HG03565 (cell line): ENCODE measurements around the gene GSDMA.

Source experiments
- ATAC-seq: cut with Tn5 transposase; IDR thresholded peaks from one replicate; pipeline ENCODE4 v1.9.1; 2021; ENCODE audit warnings: mild to moderate bottlenecking, moderate library complexity; ENCODE audit not compliant: unreplicated experiment

Gene GSDMA

GRCh38 chr17:40020146-40020545 is 57.3 kb downstream of the GSDMA start:
- ATAC-seq: no peak

- ATAC-seq: no peak
These were observed 58.7 kb downstream of the GSDMA start for GRCh38 chr17:40021451-40021971.

DNA sequence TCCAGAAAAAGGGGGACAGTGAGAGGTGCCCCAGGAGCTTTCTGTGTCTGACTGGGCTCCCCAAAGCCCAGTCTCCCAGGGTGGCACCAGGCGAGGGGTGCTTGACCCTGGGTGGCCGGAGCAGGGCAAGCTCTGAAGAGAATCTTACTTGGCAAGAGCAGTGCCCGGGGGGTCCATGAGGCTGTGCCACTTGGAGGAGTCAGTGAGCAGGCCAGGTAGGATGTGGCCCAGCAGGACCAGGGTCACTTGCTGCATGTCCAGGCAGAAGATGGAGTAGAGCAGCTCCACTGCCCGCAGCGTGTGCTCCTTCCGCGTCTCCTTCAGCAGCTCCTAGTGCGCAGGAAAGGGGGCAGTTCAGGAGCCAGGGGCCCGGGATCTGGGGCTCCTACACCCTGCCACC is 59.7 kb downstream of the GSDMA start:
- ATAC-seq: no peak

DNA sequence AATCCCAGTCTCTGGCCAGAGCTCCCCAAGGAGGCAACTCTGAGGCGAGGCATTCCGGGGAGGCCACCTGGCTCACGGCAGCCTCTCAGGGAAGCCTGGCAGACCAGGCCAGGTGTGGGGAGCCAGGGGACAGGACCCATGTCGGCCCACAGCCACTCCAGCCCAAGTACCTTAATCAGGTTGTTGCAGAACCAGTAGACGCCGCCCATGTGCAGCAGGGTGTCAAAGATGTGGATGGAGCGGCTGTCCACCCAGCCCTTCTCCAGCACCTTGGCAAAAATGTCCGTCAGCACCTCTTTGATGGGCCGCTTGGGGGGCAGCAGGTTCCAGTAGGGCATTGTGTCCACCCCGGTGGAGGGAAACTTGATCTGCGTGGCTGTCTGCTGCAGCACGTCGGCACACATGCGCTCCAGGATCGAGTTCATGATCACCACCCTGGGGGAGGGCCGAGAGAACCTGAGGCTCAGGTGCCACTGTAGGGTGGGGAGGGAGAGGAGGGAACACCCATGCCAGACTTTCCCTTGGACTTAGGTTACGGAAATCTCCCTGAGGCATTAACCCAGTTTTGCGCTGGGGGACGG is 60.2 kb downstream of the GSDMA start:
- ATAC-seq: no peak

- ATAC-seq: no peak
These were observed 60.9 kb downstream of the GSDMA start for GRCh38 chr17:40023590-40024292.

GRCh38 chr17:40024901-40025300 is 62.1 kb downstream of the GSDMA start:
- no peak for ATAC-seq

DNA sequence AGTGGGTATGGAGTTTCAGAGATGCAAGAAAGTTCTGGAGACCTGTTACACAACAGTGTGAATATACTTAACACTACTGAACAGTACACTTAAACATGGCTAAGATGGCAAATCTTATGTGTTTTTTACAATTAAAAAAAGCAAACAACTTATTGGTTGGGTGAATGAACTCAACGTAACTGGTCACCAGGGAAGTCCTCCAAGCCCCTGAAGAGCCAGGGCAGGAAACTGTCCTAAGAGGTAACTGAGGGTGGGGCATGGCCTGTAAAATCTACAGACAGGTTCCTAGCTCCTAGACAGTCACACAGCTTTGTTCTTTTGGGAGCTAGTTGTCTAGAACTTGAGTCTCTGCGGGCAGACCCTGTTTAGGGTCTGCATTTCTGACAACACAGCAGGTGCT is 62.8 kb downstream of the GSDMA start:
- no peak for ATAC-seq

DNA sequence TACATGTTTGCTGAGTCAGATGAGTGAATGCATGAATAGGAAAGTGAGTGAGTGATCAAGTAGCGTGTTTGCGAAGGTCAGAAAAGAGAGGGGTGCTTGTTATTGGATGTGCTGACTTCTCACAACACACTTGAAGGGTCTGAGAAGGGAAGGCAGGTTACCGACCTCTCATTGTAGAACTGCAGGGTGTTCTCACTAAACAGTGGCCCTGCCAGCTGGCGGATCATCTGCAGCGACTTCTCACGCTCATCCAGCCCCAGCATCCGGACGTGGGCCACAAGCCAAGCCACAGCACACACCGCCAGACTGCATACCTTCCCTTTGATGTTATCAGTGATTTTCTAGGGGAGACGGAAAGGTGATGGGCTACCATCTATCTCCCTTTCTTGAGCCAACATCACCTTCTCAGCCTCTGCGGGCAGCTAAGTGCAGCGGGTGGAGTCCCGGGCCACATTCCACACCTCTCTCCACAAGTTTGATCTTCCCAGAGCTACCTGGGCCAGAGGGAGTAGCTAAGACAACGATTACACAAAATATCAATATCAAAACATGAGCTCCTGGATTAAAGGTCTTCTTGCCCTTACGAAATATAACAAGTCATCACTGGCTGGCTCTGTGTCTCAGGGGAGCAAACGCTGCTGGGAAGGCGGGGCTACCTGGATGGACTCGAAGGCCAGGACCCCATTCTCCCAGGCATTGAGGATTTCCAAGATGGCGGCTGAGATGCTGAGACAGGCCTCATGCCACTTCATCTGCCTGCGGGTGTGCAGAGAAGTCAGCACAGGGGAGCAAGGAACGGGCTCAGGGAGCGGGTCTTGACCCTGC is 63.4 kb downstream of the GSDMA start:
- ATAC-seq: no peak

DNA sequence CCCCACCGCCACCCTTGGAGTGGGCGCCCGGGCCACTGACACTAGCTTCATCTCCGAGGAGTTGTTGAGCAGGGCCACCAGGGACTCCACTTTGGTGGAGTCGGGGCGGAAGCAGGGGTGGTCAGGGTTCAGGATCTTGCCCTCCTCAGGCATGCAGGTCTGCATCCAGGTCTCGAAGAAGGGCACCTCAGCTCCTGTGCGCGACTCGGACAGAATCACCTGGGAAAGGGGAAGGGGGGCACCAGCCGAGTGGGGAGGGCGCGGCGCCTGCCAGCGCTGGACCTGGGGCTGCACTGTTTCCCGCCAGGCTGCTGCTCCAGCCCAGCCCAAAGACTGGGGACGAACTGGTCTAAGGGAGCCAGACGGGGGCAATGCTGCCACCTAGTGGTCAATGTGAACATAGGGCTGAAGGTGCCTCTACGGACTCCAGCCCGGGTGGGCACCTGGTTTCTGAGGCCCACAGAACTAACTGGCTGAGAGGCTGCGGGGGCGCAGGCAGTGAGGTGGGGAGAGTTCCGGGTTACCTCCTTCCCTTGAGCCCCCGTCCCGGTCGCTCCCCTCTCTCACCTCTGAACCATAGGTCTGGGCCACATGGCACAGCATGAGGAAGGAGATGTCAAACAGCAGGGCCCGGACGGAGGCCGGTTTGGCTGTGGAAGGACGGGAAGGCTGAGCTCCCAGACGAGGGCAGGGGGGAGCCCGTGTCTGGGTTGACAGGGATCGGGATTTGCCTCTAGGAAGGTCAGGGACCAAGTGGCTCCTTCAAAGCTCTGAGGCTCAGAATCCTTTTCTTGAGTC is 64.2 kb downstream of the GSDMA start:
- ATAC-seq: no peak
